Measurements from ENCODE around the gene CNTRL. TPM values are rescaled to one million over a fixed set of nuclear protein-coding genes. Genes with fewer than 3 reads are reported as not detected.

CNTRL gene
- total RNA-seq, 2 donors from 2014 or later, result 11.4 to 31.0 TPM

DNA sequence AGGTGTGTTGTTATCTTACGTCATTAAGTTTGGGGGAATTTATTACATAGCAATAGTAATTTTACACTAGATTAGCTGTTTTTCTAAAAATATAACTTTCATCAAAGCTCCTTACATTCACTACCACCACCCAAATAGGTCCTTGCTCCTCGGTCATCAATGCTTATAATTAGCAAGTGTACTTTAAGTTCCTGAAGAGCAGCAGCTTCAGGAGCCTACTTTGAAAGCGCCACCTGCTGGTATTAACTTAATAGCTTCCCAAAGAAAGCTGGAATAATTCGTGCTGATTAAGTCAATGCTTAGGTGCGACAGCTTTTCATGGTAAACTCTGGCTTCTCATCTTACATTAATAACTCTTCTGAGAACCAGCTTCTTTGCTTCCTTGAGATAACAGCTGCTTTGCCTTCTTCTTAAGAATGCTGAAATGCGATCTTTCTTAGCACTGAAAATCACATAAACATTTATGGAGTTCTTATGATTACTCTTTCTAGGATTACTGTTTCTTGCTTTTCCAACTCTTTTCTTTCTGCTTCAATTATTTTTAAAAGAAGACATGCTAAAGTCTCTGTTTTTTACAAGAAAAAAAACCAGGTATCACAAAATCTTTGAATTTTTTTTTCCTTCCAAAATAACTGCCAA lies 14.6 kb upstream of the CNTRL start:
- ATAC-seq (ENCODE audit: insufficient number of reproducible peaks, low FRiP score, low read depth) (no peak), DNase-seq (ENCODE audit: low spot score) (no peak)
- H3K27me3 ChIP-seq (replicated peaks; ENCODE audit: insufficient read depth), result no peaks in the 10 kb centered on the region

DNA sequence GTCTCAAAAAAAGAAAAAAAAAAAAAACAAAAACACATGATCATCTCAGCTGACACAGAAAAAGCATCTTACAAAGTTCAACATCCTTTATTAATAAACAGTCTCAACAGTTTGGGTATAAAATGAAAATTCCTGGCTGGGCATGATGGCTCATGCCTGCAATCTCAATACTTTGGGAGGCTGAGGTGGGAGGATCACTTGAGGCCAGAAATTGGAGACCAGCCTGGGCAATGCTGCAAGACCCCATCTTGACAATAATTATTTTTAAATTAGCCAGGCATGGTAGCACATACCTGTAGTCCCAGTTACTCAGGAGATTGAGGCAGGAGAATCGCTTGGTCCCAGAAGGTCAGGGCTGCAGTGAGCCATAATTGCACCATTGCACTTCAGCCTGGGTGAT lies 7.9 kb upstream of the CNTRL start:
- DNase-seq (ENCODE audit: low spot score), result no peak
- H3K27ac ChIP-seq, result no peak overlapping the region
- H3K4me1 ChIP-seq (ENCODE audit: control insufficient read depth in 1 of 2, low read depth in 2 of 2), result peaks cover 0 to 8% of the 10 kb centered on the region in 2 donors
- no peaks in the 10 kb centered on the region for H3K27me3 ChIP-seq (replicated peaks; ENCODE audit: insufficient read depth)
- no peaks in the 10 kb centered on the region for H3K36me3 ChIP-seq
- ATAC-seq (ENCODE audit: insufficient number of reproducible peaks, low FRiP score, low read depth), result no peak
- TF ChIP-seq, protein P1, sequence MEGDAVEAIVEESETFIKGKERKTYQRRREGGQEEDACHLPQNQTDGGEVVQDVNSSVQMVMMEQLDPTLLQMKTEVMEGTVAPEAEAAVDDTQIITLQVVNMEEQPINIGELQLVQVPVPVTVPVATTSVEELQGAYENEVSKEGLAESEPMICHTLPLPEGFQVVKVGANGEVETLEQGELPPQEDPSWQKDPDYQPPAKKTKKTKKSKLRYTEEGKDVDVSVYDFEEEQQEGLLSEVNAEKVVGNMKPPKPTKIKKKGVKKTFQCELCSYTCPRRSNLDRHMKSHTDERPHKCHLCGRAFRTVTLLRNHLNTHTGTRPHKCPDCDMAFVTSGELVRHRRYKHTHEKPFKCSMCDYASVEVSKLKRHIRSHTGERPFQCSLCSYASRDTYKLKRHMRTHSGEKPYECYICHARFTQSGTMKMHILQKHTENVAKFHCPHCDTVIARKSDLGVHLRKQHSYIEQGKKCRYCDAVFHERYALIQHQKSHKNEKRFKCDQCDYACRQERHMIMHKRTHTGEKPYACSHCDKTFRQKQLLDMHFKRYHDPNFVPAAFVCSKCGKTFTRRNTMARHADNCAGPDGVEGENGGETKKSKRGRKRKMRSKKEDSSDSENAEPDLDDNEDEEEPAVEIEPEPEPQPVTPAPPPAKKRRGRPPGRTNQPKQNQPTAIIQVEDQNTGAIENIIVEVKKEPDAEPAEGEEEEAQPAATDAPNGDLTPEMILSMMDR (IDR thresholded peaks at IDR 0.05), result no peak
- no peak overlapping the region for H3K4me3 ChIP-seq
- H3K9me3 ChIP-seq, result no peaks in the 10 kb centered on the region

More for the DNA sequence above, 14.6 kb upstream of the CNTRL start:
- TF ChIP-seq, protein P1 (IDR thresholded peaks at IDR 0.05), result peak; percentile 73
- Histone ChIP-seq H3K9me3 (peaks cover 5% of the 10 kb centered on the region), H3K4me1 (ENCODE audit: control insufficient read depth in 1 of 2, low read depth in 2 of 2) (peaks cover 0 to 4% of the 10 kb centered on the region in 2 donors), H3K27ac (no peak overlapping the region), H3K36me3 (no peaks in the 10 kb centered on the region), H3K4me3 (no peak overlapping the region)

DNA sequence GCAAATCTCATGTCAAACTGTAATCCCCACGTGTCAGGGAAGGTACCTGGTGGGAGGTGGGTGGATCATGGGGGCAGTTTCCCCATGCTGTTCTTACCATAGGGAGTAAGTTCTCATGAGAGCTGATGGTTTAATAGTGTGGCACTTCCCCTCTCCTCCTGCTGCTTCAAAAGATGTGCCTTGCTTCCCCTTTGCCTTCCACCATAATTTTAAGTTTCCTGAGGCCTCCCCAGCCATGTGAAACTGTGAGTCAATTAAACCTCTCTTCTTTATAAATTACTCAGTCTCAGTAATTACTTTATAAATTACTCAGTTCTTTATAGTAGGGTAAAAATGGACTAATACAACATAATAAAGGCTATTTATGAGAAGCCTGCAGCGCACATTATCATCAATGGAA lies 7.1 kb upstream of the CNTRL start:
- peaks cover 0 to 13% of the 10 kb centered on the region in 2 donors for H3K4me1 ChIP-seq (ENCODE audit: control insufficient read depth in 1 of 2, low read depth in 2 of 2)
- no peaks in the 10 kb centered on the region for H3K36me3 ChIP-seq
- no peak overlapping the region for H3K4me3 ChIP-seq
- DNase-seq (ENCODE audit: low spot score) (no peak), ATAC-seq (ENCODE audit: insufficient number of reproducible peaks, low FRiP score, low read depth) (no peak)
- no peak overlapping the region for H3K27ac ChIP-seq
- no peaks in the 10 kb centered on the region for H3K27me3 ChIP-seq (replicated peaks; ENCODE audit: insufficient read depth)
- H3K9me3 ChIP-seq, result no peaks in the 10 kb centered on the region
- TF ChIP-seq, protein P1 (IDR thresholded peaks at IDR 0.05), result no peak

DNA sequence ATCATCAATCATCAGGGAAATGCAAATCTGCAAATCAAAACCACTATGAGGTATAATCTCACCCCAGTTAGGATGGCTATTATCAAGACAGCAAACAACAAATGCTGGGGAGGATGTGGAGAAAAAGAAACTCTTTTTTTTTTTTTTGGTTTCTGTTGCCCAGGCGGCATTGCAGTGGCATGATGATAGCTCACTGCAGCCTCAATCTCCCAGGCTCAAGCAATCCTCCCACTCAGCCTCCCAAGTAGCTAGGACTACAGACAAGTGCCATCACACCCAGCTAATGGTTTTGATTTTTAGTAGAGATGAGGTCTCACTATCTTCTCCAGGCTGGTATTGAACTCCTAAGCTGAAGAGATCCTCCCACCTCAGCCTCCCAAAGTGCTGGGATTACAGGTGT lies 5.4 kb upstream of the CNTRL start:
- no peak for DNase-seq (ENCODE audit: low spot score)
- TF ChIP-seq, protein P1 (IDR thresholded peaks at IDR 0.05), result no peak
- no peak overlapping the region for H3K4me3 ChIP-seq
- H3K27me3 ChIP-seq (replicated peaks; ENCODE audit: insufficient read depth), result no peaks in the 10 kb centered on the region
- no peak for ATAC-seq (ENCODE audit: insufficient number of reproducible peaks, low FRiP score, low read depth)
- peaks cover 7 to 27% of the 10 kb centered on the region in 2 donors for H3K4me1 ChIP-seq (ENCODE audit: control insufficient read depth in 1 of 2, low read depth in 2 of 2)
- no peak overlapping the region for H3K27ac ChIP-seq
- H3K36me3 ChIP-seq, result no peaks in the 10 kb centered on the region
- no peaks in the 10 kb centered on the region for H3K9me3 ChIP-seq

DNA sequence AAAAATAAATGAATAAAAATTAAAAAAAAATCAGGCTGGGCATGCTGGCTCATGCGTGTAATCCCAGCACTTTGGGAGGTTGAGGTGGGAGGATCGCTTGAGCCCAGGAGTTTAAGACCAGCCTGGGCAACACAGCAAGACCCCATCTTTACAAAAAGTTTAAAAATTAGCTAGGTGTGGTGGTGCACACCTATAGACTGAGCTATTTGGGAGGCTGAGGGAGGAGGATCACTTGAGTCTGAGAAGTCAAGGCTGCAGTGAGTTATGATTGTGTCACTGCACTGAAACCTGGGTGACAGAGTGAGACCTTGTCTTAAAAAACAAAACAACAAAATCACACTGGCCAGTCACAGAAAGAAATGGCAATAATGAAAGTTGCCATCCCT lies 3.4 kb upstream of the CNTRL start:
- H3K27ac ChIP-seq, result peak overlapping the region; percentile 76 to 91

More for the DNA sequence above, 3.4 kb upstream of the CNTRL start:
- H3K27me3 ChIP-seq (replicated peaks; ENCODE audit: insufficient read depth), result no peaks in the 10 kb centered on the region
- H3K9me3 ChIP-seq, result no peaks in the 10 kb centered on the region
- DNase-seq (ENCODE audit: low spot score) (no peak), ATAC-seq (ENCODE audit: insufficient number of reproducible peaks, low FRiP score, low read depth) (no peak)
- H3K4me1 ChIP-seq (ENCODE audit: control insufficient read depth in 1 of 2, low read depth in 2 of 2), result peaks cover 12 to 32% of the 10 kb centered on the region in 2 donors
- H3K36me3 ChIP-seq, result no peaks in the 10 kb centered on the region
- H3K4me3 ChIP-seq, result peak overlapping the region; percentile 96
- TF ChIP-seq, protein P1 (IDR thresholded peaks at IDR 0.05), result no peak
